Heart left ventricle (tissue), 13 donors: ENCODE measurements around the gene KCNH5.

Source experiments
- CTCF ChIP-seq, 12 donors: fragments of 200-600 bp; sonication (generic) in 4 of 12; IDR thresholded peaks; one replicate each; pipeline versions ENCODE4 v1.5.0 to v1.8.0; 2018 to 2022; ENCODE audit warnings: antibody characterized with exemption in 12 of 12, mild to moderate bottlenecking in 5 of 12
- POLR2A ChIP-seq, 2 donors: fragments of 450-650 bp; IDR thresholded peaks; one replicate each; pipeline ENCODE4 v1.6.1; 2017; ENCODE audit warnings: antibody characterized with exemption in 2 of 2, mild to moderate bottlenecking in 2 of 2, moderate library complexity in 2 of 2
- donor health status: ischemic (EF 13 %, LVEDD 7.1; RV severe dilation, severe dysfunction).
- donor health status: DM: no; HTN: yes; CAD: no.
- donor health status: DM: no; HTN: no; CAD: no.
- donor health status: ischemic (EF 25% LVEDD 6.9; RV normal size, moderate dysfunction).
- donor health status: ischemic (EF 25% LVEDD 5.7; RV mildly dilated, moderate dysfunction).
- donor health status: ischemic (EF 35%, LVEDD 5.7; RV mildly dilated, moderate dysfunction).
- donor health status: nonischemic (EF 11% LVEDD 7.7; RV severe dilation, severe dysfunction).
- donor health status: DM: yes; HTN: yes; CAD: no.
- donor health status: PGD.
- donor health status: ischemic (EF 29% LVEDD 5.4; RV normal size, mild dysfunction).
- donor health status: nonischemic (EF 23%, LVEDD 6.1; RV moderate dilation, normal function).

- no peak for TF ChIP-seq CTCF (IDR thresholded peaks at IDR 0.05)
- no peak for TF ChIP-seq POLR2A (IDR thresholded peaks at IDR 0.05)
These were observed 30.6 kb downstream of the KCNH5 start for GRCh38 chr14:63014621-63015020.
